ENCODE results near the gene TMEM267. TPM values are rescaled to one million over a fixed set of nuclear protein-coding genes. Genes with fewer than 3 reads are reported as not detected.
"Not testable (repeated sequence)": the region's sequence is repeated elsewhere in the genome, so short reads cannot be mapped to it uniquely, and the experiment has no call there.

Gene TMEM267
- total RNA-seq, 1 donor from 2014 or later: 23.0 TPM

GRCh38 chr5:43413966-43414365, 69.7 kb downstream of the TMEM267 start:
- H3K9me3 Mint-ChIP-seq: no peaks in the 10 kb centered on the region
- no peaks in the 10 kb centered on the region for H3K4me1 Mint-ChIP-seq (ENCODE audit: low read depth)
- intact Hi-C loops (cut with micrococcal nuclease): no loop called here
- H3K4me3 Mint-ChIP-seq: no peak overlapping the region
- DNase-seq (ENCODE audit: low spot score): no peak
- H3K27me3 Mint-ChIP-seq (ENCODE audit: insufficient read depth): peaks cover 7% of the 10 kb centered on the region
- no peaks in the 10 kb centered on the region for H3K36me3 Mint-ChIP-seq (ENCODE audit: low read depth)
- H3K27ac Mint-ChIP-seq: no peak overlapping the region

- intact Hi-C loops (cut with micrococcal nuclease): no loop called here
- H3K4me1 Mint-ChIP-seq (ENCODE audit: low read depth): no peaks in the 10 kb centered on the region
- no peaks in the 10 kb centered on the region for H3K9me3 Mint-ChIP-seq
- no peaks in the 10 kb centered on the region for H3K36me3 Mint-ChIP-seq (ENCODE audit: low read depth)
- no peak overlapping the region for H3K27ac Mint-ChIP-seq
- peaks cover 7% of the 10 kb centered on the region for H3K27me3 Mint-ChIP-seq (ENCODE audit: insufficient read depth)
- no peak overlapping the region for H3K4me3 Mint-ChIP-seq
- no peak for DNase-seq (ENCODE audit: low spot score)
These were observed 71.0 kb downstream of the TMEM267 start for GRCh38 chr5:43412644-43413043.

GRCh38 chr5:43412156-43412555, 71.5 kb downstream of the TMEM267 start, which contains the start of gene CCL28:
Gene CCL28, minus strand, starts transcription at chr5:43412391. Its CDS starts 75 bp downstream, at chr5:43412316.
- H3K27ac Mint-ChIP-seq: no peak within 1 kb of the TSS
- peaks cover 5% of the 10 kb centered on the region for H3K27me3 Mint-ChIP-seq (ENCODE audit: insufficient read depth)
- no peaks in the 10 kb centered on the region for H3K4me1 Mint-ChIP-seq (ENCODE audit: low read depth)
- no peak within 1 kb of the TSS for H3K4me3 Mint-ChIP-seq
- no peaks in the 10 kb centered on the region for H3K36me3 Mint-ChIP-seq (ENCODE audit: low read depth)
- no peak for DNase-seq (ENCODE audit: low spot score)
- peaks cover 3% of the 10 kb centered on the region for H3K9me3 Mint-ChIP-seq
- intact Hi-C loops (cut with micrococcal nuclease): no loop called here

GRCh38 chr5:43411495-43411894, 72.2 kb downstream of the TMEM267 start:
- Mint-ChIP-seq H3K4me1 (ENCODE audit: low read depth) (no peaks in the 10 kb centered on the region), H3K36me3 (ENCODE audit: low read depth) (no peaks in the 10 kb centered on the region), H3K27ac (no peak overlapping the region), H3K9me3 (peaks cover 3% of the 10 kb centered on the region), H3K27me3 (ENCODE audit: insufficient read depth) (peaks cover 4% of the 10 kb centered on the region), H3K4me3 (no peak overlapping the region)
- DNase-seq (ENCODE audit: low spot score): no peak
- intact Hi-C loops (cut with micrococcal nuclease): no loop called here

- peaks cover 5% of the 10 kb centered on the region for H3K9me3 Mint-ChIP-seq
- no peak for DNase-seq (ENCODE audit: low spot score)
- no peaks in the 10 kb centered on the region for H3K36me3 Mint-ChIP-seq (ENCODE audit: low read depth)
- no peaks in the 10 kb centered on the region for H3K4me1 Mint-ChIP-seq (ENCODE audit: low read depth)
- H3K27me3 Mint-ChIP-seq (ENCODE audit: insufficient read depth): peaks cover 4% of the 10 kb centered on the region
- no peak overlapping the region for H3K4me3 Mint-ChIP-seq
- H3K27ac Mint-ChIP-seq: no peak overlapping the region
- intact Hi-C loops (cut with micrococcal nuclease): no loop called here
These were observed 73.3 kb downstream of the TMEM267 start for GRCh38 chr5:43410414-43410813.

GRCh38 chr5:43409809-43410271, 73.8 kb downstream of the TMEM267 start:
- H3K4me1 Mint-ChIP-seq (ENCODE audit: low read depth): no peaks in the 10 kb centered on the region
- H3K4me3 Mint-ChIP-seq: no peak overlapping the region
- H3K27ac Mint-ChIP-seq: no peak overlapping the region
- peaks cover 9% of the 10 kb centered on the region for H3K27me3 Mint-ChIP-seq (ENCODE audit: insufficient read depth)
- DNase-seq (ENCODE audit: low spot score): no peak
- intact Hi-C loops (cut with micrococcal nuclease): no loop called here
- peaks cover 11% of the 10 kb centered on the region for H3K9me3 Mint-ChIP-seq
- no peaks in the 10 kb centered on the region for H3K36me3 Mint-ChIP-seq (ENCODE audit: low read depth)

GRCh38 chr5:43402524-43403066, 81.1 kb downstream of the TMEM267 start:
- H3K36me3 Mint-ChIP-seq (ENCODE audit: low read depth); DNase-seq (ENCODE audit: low spot score); H3K27ac Mint-ChIP-seq; H3K4me3 Mint-ChIP-seq; H3K4me1 Mint-ChIP-seq (ENCODE audit: low read depth); intact Hi-C loops (cut with micrococcal nuclease): not testable (repeated sequence)
- Mint-ChIP-seq H3K9me3 (peaks cover 27% of the 10 kb centered on the region), H3K27me3 (ENCODE audit: insufficient read depth) (peaks cover 13% of the 10 kb centered on the region)

- Mint-ChIP-seq H3K27ac (no peak overlapping the region), H3K36me3 (ENCODE audit: low read depth) (peaks cover 4% of the 10 kb centered on the region), H3K4me3 (no peak overlapping the region), H3K27me3 (ENCODE audit: insufficient read depth) (peaks cover 9% of the 10 kb centered on the region), H3K4me1 (ENCODE audit: low read depth) (peaks cover 6% of the 10 kb centered on the region), H3K9me3 (peaks cover 24% of the 10 kb centered on the region)
- DNase-seq (ENCODE audit: low spot score): no peak
- intact Hi-C loops (cut with micrococcal nuclease): no loop called here
These were observed 81.8 kb downstream of the TMEM267 start for GRCh38 chr5:43401827-43402226.

- H3K36me3 Mint-ChIP-seq (ENCODE audit: low read depth): peaks cover 4% of the 10 kb centered on the region
- H3K4me1 Mint-ChIP-seq (ENCODE audit: low read depth): peaks cover 12% of the 10 kb centered on the region
- H3K4me3 Mint-ChIP-seq: no peak overlapping the region
- peaks cover 5% of the 10 kb centered on the region for H3K27me3 Mint-ChIP-seq (ENCODE audit: insufficient read depth)
- H3K27ac Mint-ChIP-seq: no peak overlapping the region
- intact Hi-C loops (cut with micrococcal nuclease): no loop called here
- DNase-seq (ENCODE audit: low spot score): no peak
- peaks cover 19% of the 10 kb centered on the region for H3K9me3 Mint-ChIP-seq
These were observed 83.6 kb downstream of the TMEM267 start for GRCh38 chr5:43400082-43400481.

GRCh38 chr5:43396762-43397304, 86.8 kb downstream of the TMEM267 start:
- Mint-ChIP-seq H3K36me3 (ENCODE audit: low read depth) (peaks cover 3% of the 10 kb centered on the region), H3K4me1 (ENCODE audit: low read depth) (peaks cover 12% of the 10 kb centered on the region), H3K27me3 (ENCODE audit: insufficient read depth) (peaks cover 2% of the 10 kb centered on the region), H3K4me3 (peak overlapping the region; percentile 87), H3K27ac (peak overlapping the region; percentile 88), H3K9me3 (peaks cover 5% of the 10 kb centered on the region)
- peak; percentile 62 for DNase-seq (ENCODE audit: low spot score)
- intact Hi-C loops (cut with micrococcal nuclease): loop anchor here (1.0 to 10.0 kb wide), 4 partner anchors 86 to 1408 kb away; partner anchors contain the start of genes MRPS30, PAIP1 and TMEM267

Other genes starting within 250 kb of the TMEM267 start
- gene HMGCS1, start 170.5 kb downstream of the TMEM267 start, total RNA-seq: 216 and 218 TPM in 2 replicates
- 7.5 and 7.8 TPM in 2 replicates for gene CCL28, start 71.5 kb downstream of the TMEM267 start, total RNA-seq
- 5.3 and 5.5 TPM in 2 replicates for gene C5orf34, start 31.3 kb upstream of the TMEM267 start, total RNA-seq
- 59.0 and 60.8 TPM in 2 replicates for gene PAIP1, start 73.2 kb upstream of the TMEM267 start, total RNA-seq
- 43.6 and 47.5 TPM in 2 replicates for gene NNT, start 119.3 kb upstream of the TMEM267 start, total RNA-seq